HepG2 (cell line): ENCODE data around the gene ZNF771. TPM values are rescaled to one million over a fixed set of nuclear protein-coding genes. Genes with fewer than 3 reads are reported as not detected.
A peak's percentile ranks its signal among the peaks of the same experiment; 100 is the strongest.

Experiments
- IRF2 ChIP-seq: IDR thresholded peaks from 2 replicates; pipeline ENCODE4 v1.6.1; 2018; ENCODE audit warnings: missing genetic modification reagents, missing compliant biosample characterization
- NBN ChIP-seq: fragments of 450-650 bp; conservative IDR thresholded peaks from 2 replicates; pipeline ENCODE4 v1.6.1; 2017
- NR2F6 ChIP-seq, 2 experiments: IDR thresholded peaks; 2 replicates each; pipeline ENCODE4 v1.6.1; 2016; ENCODE audit warnings: antibody characterized with exemption in 1 of 2, mild to moderate bottlenecking in 1 of 2
- PITX1 ChIP-seq: sonication (generic); formaldehyde crosslinking; IDR thresholded peaks from 2 replicates; pipeline ENCODE4 v1.5.1; 2020; ENCODE audit warnings: mild to moderate bottlenecking, missing genetic modification reagents
- RBM22 ChIP-seq: fragments of 200-400 bp; formaldehyde crosslinking; optimal IDR thresholded peaks from 2 replicates; pipeline ENCODE3; 2017; ENCODE audit warnings: mild to moderate bottlenecking, low read length, moderate library complexity
- REPIN1 ChIP-seq: sonication (generic); formaldehyde crosslinking; IDR thresholded peaks from 2 replicates; pipeline ENCODE4 v1.8.0; 2022; ENCODE audit warnings: missing genetic modification reagents, low read depth, mild to moderate bottlenecking, borderline replicate concordance
- SALL1 ChIP-seq: sonication (generic); formaldehyde crosslinking; IDR thresholded peaks from 2 replicates; pipeline ENCODE4 v1.8.0; 2022; ENCODE audit warnings: mild to moderate bottlenecking, missing genetic modification reagents
- SIN3B ChIP-seq: fragments of 150-350 bp; IDR thresholded peaks from 2 replicates; pipeline ENCODE4 v1.6.1; 2014; ENCODE audit warnings: low read length
- TAF1 ChIP-seq: sonication (generic); formaldehyde crosslinking; IDR thresholded peaks from 2 replicates; pipeline ENCODE4 v1.4.0; 2020; ENCODE audit warnings: missing genetic modification reagents
- ZNF260 ChIP-seq: sonication (generic); formaldehyde crosslinking; IDR thresholded peaks from 2 replicates; pipeline ENCODE4 v1.4.0; 2020; ENCODE audit warnings: missing genetic modification reagents, low read depth, mild to moderate bottlenecking, borderline replicate concordance
- ZNF282 ChIP-seq: fragments of 450-650 bp; IDR thresholded peaks from 2 replicates; pipeline ENCODE4 v1.6.1; 2018; ENCODE audit not compliant: partially characterized antibody
- ZNF367 ChIP-seq: sonication (generic); formaldehyde crosslinking; IDR thresholded peaks from 2 replicates; pipeline ENCODE4 v1.4.0; 2020; ENCODE audit warnings: missing genetic modification reagents, borderline replicate concordance
- ZNF383 ChIP-seq: sonication (generic); formaldehyde crosslinking; IDR thresholded peaks from 2 replicates; pipeline ENCODE4 v1.4.0; 2020; ENCODE audit warnings: missing genetic modification reagents, mild to moderate bottlenecking, borderline replicate concordance
- ZNF432 ChIP-seq: sonication (generic); formaldehyde crosslinking; IDR thresholded peaks from 2 replicates; pipeline ENCODE4 v1.5.0; 2020; ENCODE audit warnings: missing genetic modification reagents, mild to moderate bottlenecking, borderline replicate concordance
- ZNF460 ChIP-seq: sonication (generic); formaldehyde crosslinking; IDR thresholded peaks from 2 replicates; pipeline ENCODE4 v1.5.1; 2020; ENCODE audit warnings: missing genetic modification reagents, mild to moderate bottlenecking, borderline replicate concordance
- ZNF510 ChIP-seq: sonication (generic); formaldehyde crosslinking; IDR thresholded peaks from 2 replicates; pipeline ENCODE4 v1.4.0; 2020; ENCODE audit warnings: low read depth, mild to moderate bottlenecking, missing genetic modification reagents
- ZNF670 ChIP-seq: sonication (generic); formaldehyde crosslinking; IDR thresholded peaks from 2 replicates; pipeline ENCODE4 v1.8.0; 2022; ENCODE audit warnings: mild to moderate bottlenecking, missing genetic modification reagents, borderline replicate concordance
- ZNF761 ChIP-seq: sonication (generic); formaldehyde crosslinking; conservative IDR thresholded peaks from 2 replicates; pipeline ENCODE4 v1.4.0; 2020; ENCODE audit warnings: mild to moderate bottlenecking, missing genetic modification reagents
- ZNF850 ChIP-seq: sonication (generic); formaldehyde crosslinking; conservative IDR thresholded peaks from 2 replicates; pipeline ENCODE4 v1.9.0; 2021; ENCODE audit warnings: mild to moderate bottlenecking, missing genetic modification reagents
- ZSCAN25 ChIP-seq: sonication (generic); formaldehyde crosslinking; IDR thresholded peaks from 2 replicates; pipeline ENCODE4 v1.8.0; 2022; ENCODE audit warnings: mild to moderate bottlenecking, missing genetic modification reagents
- polyA plus RNA-seq, 8 experiments: library from polyadenylated mRNA; depleted of rRNA in 3 of 8; stranded (reverse) in 7 of 8; unstranded in 1 of 8; fragments of >200 nt; fragmentation: Illumina TruSeq in 4 of 8; extraction: Trizol in 4 of 8; gene quantifications; 2 replicates each; pipeline versions ENCODE4 v1.2.1 to v1.2.3, GENCODE V29; 2011 to 2016; ENCODE audit warnings: low read depth in 4 of 8, missing spikeins in 1 of 8, mixed read lengths in 1 of 8; ENCODE audit not compliant: insufficient read depth in 1 of 8
- total RNA-seq, 5 experiments: library from RNA; depleted of rRNA; stranded (reverse); fragments of >200 nt; fragmentation: Illumina TruSeq; extraction: Trizol; gene quantifications; 2 replicates each; pipeline ENCODE4 v1.2.3, GENCODE V29; 2016; ENCODE audit warnings: low read depth in 1 of 5
- TF ChIP-seq, protein P1 (sequence below): sonication (generic); formaldehyde crosslinking; IDR thresholded peaks from 2 replicates; pipeline ENCODE4 v1.9.0; 2021; ENCODE audit warnings: missing genetic modification reagents, borderline replicate concordance
- TF ChIP-seq, protein P2 (sequence below): sonication (generic); formaldehyde crosslinking; IDR thresholded peaks from 2 replicates; pipeline ENCODE4 v1.5.0; 2020; ENCODE audit warnings: mild to moderate bottlenecking, missing genetic modification reagents, moderate library complexity
- TF ChIP-seq, protein P3 (sequence below): sonication (generic); formaldehyde crosslinking; IDR thresholded peaks from 2 replicates; pipeline ENCODE4 v1.4.0; 2020; ENCODE audit warnings: mild to moderate bottlenecking, missing genetic modification reagents
- TF ChIP-seq, protein P4 (sequence below): IDR thresholded peaks from 2 replicates; pipeline ENCODE4 v1.6.1; 2012; ENCODE audit warnings: low read depth, low read length, improper control_type of control experiment

Gene ZNF771
- total and polyA plus RNA-seq, 2 of the 13 experiments (the other 11 are each of a cell fraction or from before 2014, with no cell fraction given): 5.0 to 11.8 TPM

DNA sequence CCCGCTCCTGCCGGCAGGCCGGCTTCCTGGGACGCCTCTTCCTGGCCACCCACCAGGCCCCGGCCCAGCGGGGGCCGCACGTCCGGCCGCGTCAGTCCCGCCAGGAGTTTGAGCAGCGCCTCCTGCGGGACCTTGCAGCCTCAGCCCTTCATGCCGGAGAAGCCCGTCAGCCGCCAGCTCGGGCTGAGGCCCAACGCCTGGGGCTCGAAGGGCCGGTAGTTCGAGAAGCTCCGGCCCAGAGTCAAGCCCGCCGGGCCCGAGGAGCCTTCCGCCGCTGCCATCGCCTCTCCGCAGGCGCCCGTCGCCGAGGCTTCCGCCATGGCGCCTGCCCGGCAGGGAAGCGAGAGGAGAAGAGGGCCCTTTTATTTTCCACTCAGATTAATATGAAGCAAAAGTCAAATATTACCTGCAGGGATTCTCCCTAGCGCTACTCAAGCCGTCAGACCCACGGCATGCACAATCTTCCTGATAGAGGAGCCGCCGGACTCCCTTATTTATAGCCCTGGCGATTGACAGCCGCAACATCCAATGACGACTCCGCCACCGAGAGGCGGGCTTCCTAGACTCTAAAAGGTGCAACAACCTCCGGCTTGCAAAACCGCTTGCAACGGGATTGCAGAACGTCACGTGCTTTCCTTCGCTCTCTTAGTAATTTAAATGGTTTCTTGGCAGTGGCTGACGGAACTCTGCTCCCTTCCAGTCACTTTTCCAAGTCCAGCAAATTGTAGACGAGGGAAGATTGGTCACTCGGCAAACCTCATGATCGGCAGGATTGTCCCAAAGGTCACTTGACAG, 38.2 kb downstream of the ZNF771 start, which contains the start of gene SEPHS2 (continued):
- TF ChIP-seq, protein P1, sequence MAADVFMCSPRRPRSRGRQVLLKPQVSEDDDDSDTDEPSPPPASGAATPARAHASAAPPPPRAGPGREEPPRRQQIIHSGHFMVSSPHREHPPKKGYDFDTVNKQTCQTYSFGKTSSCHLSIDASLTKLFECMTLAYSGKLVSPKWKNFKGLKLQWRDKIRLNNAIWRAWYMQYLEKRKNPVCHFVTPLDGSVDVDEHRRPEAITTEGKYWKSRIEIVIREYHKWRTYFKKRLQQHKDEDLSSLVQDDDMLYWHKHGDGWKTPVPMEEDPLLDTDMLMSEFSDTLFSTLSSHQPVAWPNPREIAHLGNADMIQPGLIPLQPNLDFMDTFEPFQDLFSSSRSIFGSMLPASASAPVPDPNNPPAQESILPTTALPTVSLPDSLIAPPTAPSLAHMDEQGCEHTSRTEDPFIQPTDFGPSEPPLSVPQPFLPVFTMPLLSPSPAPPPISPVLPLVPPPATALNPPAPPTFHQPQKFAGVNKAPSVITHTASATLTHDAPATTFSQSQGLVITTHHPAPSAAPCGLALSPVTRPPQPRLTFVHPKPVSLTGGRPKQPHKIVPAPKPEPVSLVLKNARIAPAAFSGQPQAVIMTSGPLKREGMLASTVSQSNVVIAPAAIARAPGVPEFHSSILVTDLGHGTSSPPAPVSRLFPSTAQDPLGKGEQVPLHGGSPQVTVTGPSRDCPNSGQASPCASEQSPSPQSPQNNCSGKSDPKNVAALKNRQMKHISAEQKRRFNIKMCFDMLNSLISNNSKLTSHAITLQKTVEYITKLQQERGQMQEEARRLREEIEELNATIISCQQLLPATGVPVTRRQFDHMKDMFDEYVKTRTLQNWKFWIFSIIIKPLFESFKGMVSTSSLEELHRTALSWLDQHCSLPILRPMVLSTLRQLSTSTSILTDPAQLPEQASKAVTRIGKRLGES (CRISPR knock-in tag): no peak; the same call in none of the 2 replicates
- TF ChIP-seq TAF1 (CRISPR knock-in tag) (peak; percentile 86), NBN (no peak), SIN3B (no peak), SALL1 (CRISPR knock-in tag) (peak; percentile 76), ZNF282 (no peak), ZNF761 (CRISPR knock-in tag) (0 out of 2 replicates have a peak, but pooled peaks have one; percentile 76), ZNF383 (no peak), ZNF510 (CRISPR knock-in tag) (no peak; the same call in 1 of the 2 replicates), RBM22 (no peak), PITX1 (CRISPR knock-in tag) (peak; percentile 60), ZNF460 (no peak), ZNF670 (CRISPR knock-in tag) (no peak), ZNF260 (CRISPR knock-in tag) (no peak), ZNF850 (CRISPR knock-in tag) (no peak), IRF2 (CRISPR knock-in tag) (peak; percentile 30; the same call in 1 of the 2 replicates), REPIN1 (peak; percentile 75), ZSCAN25 (CRISPR knock-in tag) (no peak), NR2F6 (IDR thresholded peaks at IDR 0.05) (0 out of 2 replicates have a peak, but pooled peaks have one; percentile 28), NR2F6 (CRISPR knock-in tag; IDR thresholded peaks at IDR 0.05) (peak; percentile 62), ZNF432 (CRISPR knock-in tag) (no peak), ZNF367 (CRISPR knock-in tag) (peak; percentile 68; the same call in 1 of the 2 replicates)
- TF ChIP-seq, protein P2, sequence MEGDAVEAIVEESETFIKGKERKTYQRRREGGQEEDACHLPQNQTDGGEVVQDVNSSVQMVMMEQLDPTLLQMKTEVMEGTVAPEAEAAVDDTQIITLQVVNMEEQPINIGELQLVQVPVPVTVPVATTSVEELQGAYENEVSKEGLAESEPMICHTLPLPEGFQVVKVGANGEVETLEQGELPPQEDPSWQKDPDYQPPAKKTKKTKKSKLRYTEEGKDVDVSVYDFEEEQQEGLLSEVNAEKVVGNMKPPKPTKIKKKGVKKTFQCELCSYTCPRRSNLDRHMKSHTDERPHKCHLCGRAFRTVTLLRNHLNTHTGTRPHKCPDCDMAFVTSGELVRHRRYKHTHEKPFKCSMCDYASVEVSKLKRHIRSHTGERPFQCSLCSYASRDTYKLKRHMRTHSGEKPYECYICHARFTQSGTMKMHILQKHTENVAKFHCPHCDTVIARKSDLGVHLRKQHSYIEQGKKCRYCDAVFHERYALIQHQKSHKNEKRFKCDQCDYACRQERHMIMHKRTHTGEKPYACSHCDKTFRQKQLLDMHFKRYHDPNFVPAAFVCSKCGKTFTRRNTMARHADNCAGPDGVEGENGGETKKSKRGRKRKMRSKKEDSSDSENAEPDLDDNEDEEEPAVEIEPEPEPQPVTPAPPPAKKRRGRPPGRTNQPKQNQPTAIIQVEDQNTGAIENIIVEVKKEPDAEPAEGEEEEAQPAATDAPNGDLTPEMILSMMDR (CRISPR knock-in tag): peak; percentile 55
- TF ChIP-seq, protein P3, sequence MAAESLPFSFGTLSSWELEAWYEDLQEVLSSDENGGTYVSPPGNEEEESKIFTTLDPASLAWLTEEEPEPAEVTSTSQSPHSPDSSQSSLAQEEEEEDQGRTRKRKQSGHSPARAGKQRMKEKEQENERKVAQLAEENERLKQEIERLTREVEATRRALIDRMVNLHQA (CRISPR knock-in tag): peak; percentile 93; the same call in 1 of the 2 replicates
- TF ChIP-seq, protein P4, sequence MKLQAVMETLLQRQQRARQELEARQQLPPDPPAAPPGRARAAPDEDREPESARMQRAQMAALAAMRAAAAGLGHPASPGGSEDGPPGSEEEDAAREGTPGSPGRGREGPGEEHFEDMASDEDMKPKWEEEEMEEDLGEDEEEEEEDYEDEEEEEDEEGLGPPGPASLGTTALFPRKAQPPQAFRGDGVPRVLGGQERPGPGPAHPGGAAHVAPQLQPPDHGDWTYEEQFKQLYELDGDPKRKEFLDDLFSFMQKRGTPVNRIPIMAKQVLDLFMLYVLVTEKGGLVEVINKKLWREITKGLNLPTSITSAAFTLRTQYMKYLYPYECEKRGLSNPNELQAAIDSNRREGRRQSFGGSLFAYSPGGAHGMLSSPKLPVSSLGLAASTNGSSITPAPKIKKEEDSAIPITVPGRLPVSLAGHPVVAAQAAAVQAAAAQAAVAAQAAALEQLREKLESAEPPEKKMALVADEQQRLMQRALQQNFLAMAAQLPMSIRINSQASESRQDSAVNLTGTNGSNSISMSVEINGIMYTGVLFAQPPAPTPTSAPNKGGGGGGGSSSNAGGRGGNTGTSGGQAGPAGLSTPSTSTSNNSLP: 0 out of 2 replicates have a peak, but pooled peaks have one; percentile 31
